Fibroblast of villous mesenchyme (primary cell): Measurements from ENCODE around the gene CLECL1. TPM values are rescaled to one million over a fixed set of nuclear protein-coding genes. Genes with fewer than 3 reads are reported as not detected.

ENCODE experiments used
- DNase-seq: peaks from one replicate; pipeline ENCODE4 v3.0.0-alpha.2; 2010; ENCODE audit warnings: low read depth
- H3K4me3 ChIP-seq: 2 replicates; pipeline ENCODE4 v1.5.1; 2011; ENCODE audit warnings: low read depth, mild to moderate bottlenecking, low read length
- total RNA-seq: library from RNA; depleted of rRNA; stranded (reverse); fragments of >200 nt; gene quantifications from 2 replicates; pipeline ENCODE4 v1.2.3, GENCODE V29; 2012
- TF ChIP-seq, protein P1 (sequence below): IDR thresholded peaks from 2 replicates; pipeline ENCODE4 v1.5.1; 2012; ENCODE audit warnings: low read depth, mild to moderate bottlenecking, low read length; ENCODE audit not compliant: insufficient read depth

CLECL1 gene
- total RNA-seq, 1 donor = not detected

DNA sequence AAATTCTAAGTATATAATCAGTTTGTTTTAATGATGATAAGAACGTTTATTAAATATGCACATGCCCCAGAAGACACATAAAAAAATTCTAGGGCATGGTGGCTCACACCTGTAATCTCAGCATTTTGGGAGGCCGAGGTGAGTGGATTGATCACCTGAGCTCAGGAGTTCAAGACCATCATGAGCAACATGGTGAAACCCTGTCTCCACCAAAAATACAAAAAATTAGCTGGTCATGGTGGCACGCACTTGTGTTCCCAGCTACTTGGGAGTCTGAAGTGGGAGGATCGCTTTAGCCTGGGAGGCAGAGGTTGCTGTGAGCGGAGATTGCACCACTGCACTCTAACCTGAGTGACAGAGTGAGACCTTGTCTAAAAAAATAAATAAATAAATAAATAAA, 23.8 kb upstream of the CLECL1 start:
- H3K4me3 ChIP-seq = no peak overlapping the region
- TF ChIP-seq, protein P1, sequence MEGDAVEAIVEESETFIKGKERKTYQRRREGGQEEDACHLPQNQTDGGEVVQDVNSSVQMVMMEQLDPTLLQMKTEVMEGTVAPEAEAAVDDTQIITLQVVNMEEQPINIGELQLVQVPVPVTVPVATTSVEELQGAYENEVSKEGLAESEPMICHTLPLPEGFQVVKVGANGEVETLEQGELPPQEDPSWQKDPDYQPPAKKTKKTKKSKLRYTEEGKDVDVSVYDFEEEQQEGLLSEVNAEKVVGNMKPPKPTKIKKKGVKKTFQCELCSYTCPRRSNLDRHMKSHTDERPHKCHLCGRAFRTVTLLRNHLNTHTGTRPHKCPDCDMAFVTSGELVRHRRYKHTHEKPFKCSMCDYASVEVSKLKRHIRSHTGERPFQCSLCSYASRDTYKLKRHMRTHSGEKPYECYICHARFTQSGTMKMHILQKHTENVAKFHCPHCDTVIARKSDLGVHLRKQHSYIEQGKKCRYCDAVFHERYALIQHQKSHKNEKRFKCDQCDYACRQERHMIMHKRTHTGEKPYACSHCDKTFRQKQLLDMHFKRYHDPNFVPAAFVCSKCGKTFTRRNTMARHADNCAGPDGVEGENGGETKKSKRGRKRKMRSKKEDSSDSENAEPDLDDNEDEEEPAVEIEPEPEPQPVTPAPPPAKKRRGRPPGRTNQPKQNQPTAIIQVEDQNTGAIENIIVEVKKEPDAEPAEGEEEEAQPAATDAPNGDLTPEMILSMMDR = no peak
- DNase-seq = no peak

DNA sequence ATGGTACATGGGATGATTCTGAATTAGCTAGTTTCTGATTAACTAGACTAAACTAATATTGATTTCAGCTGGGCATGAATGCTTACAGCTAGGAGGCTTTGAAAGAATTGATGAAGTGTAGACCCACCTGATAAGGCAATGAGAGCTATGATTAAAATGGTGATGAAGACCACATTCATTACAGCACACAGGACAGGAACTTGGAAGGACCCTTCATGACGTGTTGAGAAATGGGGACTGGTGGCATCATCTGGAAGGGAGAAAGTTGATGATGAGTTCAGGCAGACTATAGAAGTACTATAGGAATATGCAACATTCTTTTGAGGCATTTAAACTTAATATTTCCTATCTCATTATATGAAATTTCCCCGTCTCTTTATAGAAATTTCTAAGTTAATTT, 23.3 kb upstream of the CLECL1 start:
- TF ChIP-seq, protein P1 = no peak
- no peak overlapping the region for H3K4me3 ChIP-seq
- no peak for DNase-seq

DNA sequence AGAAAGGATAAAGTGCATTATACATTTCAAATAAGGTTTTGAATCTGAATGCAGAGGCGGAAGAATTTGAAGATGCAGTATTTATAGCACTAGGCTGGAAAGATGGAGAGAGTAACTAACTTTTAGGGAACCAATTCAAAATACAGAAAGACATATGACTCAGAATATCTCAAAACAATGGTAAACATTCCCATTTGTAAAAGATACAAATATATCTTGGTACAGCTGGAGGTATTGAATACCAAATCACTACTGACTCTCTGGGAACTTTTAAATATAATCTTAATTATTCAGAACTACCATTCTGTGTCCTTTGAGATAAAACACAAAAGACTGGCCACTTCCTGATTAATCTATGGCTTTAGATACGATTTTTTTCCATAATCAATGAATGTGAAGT, 22.7 kb upstream of the CLECL1 start:
- TF ChIP-seq, protein P1 = no peak

DNA sequence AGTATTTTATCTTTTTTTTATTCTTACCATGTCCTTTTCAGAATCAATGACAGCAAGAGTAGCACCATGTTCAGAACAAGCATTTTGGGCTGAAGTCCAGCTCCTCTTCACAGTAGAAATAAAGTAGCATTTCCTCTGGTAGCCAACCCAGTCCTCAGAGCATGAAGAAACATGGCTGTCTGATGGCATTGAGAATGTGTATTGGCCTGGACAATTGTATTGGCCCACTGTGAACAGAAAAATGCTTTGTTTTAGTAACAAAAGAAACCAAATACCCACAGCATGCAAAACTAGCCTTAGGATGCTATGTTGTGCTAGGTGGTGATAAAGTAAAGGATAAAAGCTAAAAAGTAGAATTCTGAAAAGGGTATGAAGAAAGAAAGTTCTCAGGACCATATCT, 22.1 kb upstream of the CLECL1 start:
- no peak for DNase-seq
- TF ChIP-seq, protein P1 = no peak
- no peak overlapping the region for H3K4me3 ChIP-seq

More for the DNA sequence above, 22.7 kb upstream of the CLECL1 start:
- no peak for DNase-seq
- H3K4me3 ChIP-seq = no peak overlapping the region

DNA sequence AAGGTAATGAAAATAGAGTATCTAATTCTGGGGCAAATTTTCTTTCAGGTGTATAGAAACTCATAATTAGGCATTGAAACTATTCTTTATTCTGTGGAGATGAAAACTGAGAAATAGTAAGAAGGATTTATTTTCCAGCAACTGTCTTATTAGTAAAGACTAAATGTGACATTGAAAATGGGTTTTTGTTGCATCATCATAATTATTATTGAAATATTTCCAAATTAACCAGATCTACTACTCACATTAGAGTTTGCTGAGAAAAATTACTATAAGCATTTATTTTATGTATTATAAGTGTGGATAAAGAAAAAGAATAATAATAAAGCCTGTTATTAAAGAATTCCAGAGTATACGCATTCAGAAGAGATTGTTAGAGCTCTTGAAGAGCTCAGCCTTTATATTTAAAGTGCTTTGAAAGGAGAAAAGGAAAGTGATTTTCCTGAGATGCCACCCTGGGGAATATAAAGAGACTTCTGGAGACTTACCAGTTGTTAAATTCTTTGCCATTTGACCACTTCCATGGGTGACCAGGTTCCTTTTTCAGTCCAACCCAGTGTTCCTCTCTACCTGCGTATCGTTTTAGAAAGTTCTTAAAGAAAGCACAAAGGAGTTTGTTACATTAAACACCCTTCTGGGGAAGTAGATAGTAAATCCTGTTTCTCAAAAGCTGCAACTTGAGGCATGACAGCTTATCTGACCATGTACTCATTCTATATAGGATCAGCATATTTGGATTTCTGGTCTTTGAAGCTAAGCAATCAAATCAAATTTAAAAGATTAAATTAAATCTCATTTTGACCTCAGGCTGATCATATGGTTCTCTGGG, 21.4 kb upstream of the CLECL1 start:
- DNase-seq = no peak
- TF ChIP-seq, protein P1 = no peak

DNA sequence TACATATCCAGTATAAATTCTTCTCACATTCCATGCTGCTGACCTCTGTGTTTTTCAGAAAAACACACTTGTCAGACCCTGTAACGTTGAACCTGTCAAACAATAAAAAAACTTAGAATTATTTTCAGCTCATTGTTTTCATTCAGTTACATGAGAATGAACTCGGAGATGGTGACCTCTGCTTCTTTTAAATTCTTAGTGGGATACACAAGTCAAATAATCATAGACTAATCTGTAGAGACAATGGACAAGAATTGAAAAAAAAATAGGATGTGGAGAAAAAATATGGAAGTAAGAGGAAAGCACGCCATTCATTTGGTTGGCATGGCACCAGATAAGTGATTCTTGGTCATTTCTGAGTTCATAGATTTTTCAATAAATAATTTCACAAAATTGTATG, 20.6 kb upstream of the CLECL1 start:
- TF ChIP-seq, protein P1 = no peak
- DNase-seq = no peak
- no peak overlapping the region for H3K4me3 ChIP-seq

More for the DNA sequence above, 21.4 kb upstream of the CLECL1 start:
- H3K4me3 ChIP-seq = no peak overlapping the region
